ENCODE results near the gene SHB.

- TF ChIP-seq CTCF (IDR thresholded peaks at IDR 0.05) (no peak), POLR2A (IDR thresholded peaks at IDR 0.05) (no peak)
Measured at GRCh38 chr9:38067859-38068681, 957 bp downstream of the SHB start.

Data from lower leg skin (tissue), 3 donors.